ENCODE measurements around the gene STAG3. TPM values are rescaled to one million over a fixed set of nuclear protein-coding genes. Genes with fewer than 3 reads are reported as not detected.

Gene STAG3
- total RNA-seq, 1 experiment from 2014 or later, result 3.1 TPM

DNA sequence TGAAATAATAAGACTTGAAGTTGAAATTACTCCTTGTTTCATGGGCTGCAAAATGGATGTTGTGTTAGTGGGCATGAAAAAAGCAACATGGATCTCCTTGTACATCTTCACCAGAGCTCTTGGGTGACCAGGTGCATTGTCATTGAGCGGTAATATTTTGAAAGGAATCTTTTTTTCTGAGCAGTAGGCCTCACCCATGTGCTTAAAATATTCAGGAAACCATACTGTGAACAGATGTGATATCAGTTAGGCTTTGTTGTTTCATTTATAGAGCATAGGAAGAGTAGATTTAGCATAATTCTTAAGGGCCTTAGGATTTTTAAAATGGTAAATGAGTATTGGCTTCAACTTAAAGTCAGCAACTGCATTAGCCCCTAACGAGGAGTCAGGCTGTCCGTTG lies 15.3 kb downstream of the STAG3 start:
- Histone ChIP-seq H4K20me1 (ENCODE audit: control insufficient read depth, insufficient read depth, insufficient read length) (no peaks in the 10 kb centered on the region), H3K4me2 (ENCODE audit: insufficient read depth, insufficient read length, low read length) (no peak overlapping the region), H4K8ac (replicated peaks; ENCODE audit: insufficient read length, low read depth, low read length) (no peak overlapping the region), H3K79me1 (ENCODE audit: insufficient read depth, low read depth, low read length, poor library complexity, severe bottlenecking) (no peaks in the 10 kb centered on the region), H2BK20ac (ENCODE audit: low read depth, low read length, poor library complexity, severe bottlenecking) (no peak overlapping the region), H3K18ac (ENCODE audit: insufficient read length, low read depth, low read length) (no peak overlapping the region), H3K4ac (ENCODE audit: low read depth, low read length) (no peak overlapping the region), H3K23me2 (ENCODE audit: insufficient read length, low read depth, low read length, poor library complexity, severe bottlenecking) (no peaks in the 10 kb centered on the region), H3K23ac (ENCODE audit: insufficient read length, low read depth, low read length) (no peak overlapping the region), H2BK5ac (ENCODE audit: insufficient read length, low read length) (no peak overlapping the region), H3K9me3 (ENCODE audit: control insufficient read depth, low read depth, low read length) (no peaks in the 10 kb centered on the region), H3K27ac (ENCODE audit: insufficient read length, low read depth, low read length) (no peak overlapping the region), H3T11ph (ENCODE audit: low read length) (no peak overlapping the region), H3K79me2 (ENCODE audit: insufficient read depth, low read length) (no peaks in the 10 kb centered on the region), H3K4me1 (ENCODE audit: insufficient read depth, low read length) (no peaks in the 10 kb centered on the region), H2BK15ac (ENCODE audit: low read depth, low read length) (no peak overlapping the region), H2BK12ac (ENCODE audit: insufficient read length, low read depth, low read length) (no peak overlapping the region), H2AK5ac (ENCODE audit: insufficient read length, low read length) (no peak overlapping the region), H3K56ac (ENCODE audit: insufficient read length, low read depth, low read length) (no peak overlapping the region), H4K91ac (ENCODE audit: insufficient read length, low read depth, low read length) (no peak overlapping the region), H3K14ac (ENCODE audit: insufficient read depth, low read length) (no peak overlapping the region), H3K9ac (ENCODE audit: extremely low read depth, insufficient read length, low read length) (no peak overlapping the region), H3K27me3 (ENCODE audit: insufficient read depth, low read length) (no peaks in the 10 kb centered on the region; the same call in 1 of the 2 replicates), H2AFZ (ENCODE audit: low read length) (no peak overlapping the region), H2BK120ac (ENCODE audit: low read depth, low read length, poor library complexity, severe bottlenecking) (no peak overlapping the region), H4K5ac (ENCODE audit: insufficient read length, low read depth, low read length) (no peak overlapping the region)
- TF ChIP-seq, protein P1, sequence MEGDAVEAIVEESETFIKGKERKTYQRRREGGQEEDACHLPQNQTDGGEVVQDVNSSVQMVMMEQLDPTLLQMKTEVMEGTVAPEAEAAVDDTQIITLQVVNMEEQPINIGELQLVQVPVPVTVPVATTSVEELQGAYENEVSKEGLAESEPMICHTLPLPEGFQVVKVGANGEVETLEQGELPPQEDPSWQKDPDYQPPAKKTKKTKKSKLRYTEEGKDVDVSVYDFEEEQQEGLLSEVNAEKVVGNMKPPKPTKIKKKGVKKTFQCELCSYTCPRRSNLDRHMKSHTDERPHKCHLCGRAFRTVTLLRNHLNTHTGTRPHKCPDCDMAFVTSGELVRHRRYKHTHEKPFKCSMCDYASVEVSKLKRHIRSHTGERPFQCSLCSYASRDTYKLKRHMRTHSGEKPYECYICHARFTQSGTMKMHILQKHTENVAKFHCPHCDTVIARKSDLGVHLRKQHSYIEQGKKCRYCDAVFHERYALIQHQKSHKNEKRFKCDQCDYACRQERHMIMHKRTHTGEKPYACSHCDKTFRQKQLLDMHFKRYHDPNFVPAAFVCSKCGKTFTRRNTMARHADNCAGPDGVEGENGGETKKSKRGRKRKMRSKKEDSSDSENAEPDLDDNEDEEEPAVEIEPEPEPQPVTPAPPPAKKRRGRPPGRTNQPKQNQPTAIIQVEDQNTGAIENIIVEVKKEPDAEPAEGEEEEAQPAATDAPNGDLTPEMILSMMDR (conservative IDR thresholded peaks at IDR 0.05), result no peak
- no peaks in the 10 kb centered on the region for H3K9me3 Mint-ChIP-seq
- peaks cover 3 to 9% of the 10 kb centered on the region in 2 experiments; a peak in 2 of 4 replicates for H3K4me1 Mint-ChIP-seq
- H3K27ac Mint-ChIP-seq, result no peak overlapping the region
- no peaks in the 10 kb centered on the region for H3K36me3 Mint-ChIP-seq (ENCODE audit: insufficient read depth in 1 of 3, low read depth in 3 of 3)
- H3K4me3 Mint-ChIP-seq, result no peak overlapping the region
- no CpG with 5 or more reads among the region's 3 CpGs for WGBS (ENCODE audit: extremely low coverage, insufficient read length, low lambda C conversion rate)
- DNase-seq, result no peak
- H3K27me3 Mint-ChIP-seq (ENCODE audit: low read depth), result peaks cover 19% of the 10 kb centered on the region

Measured in H9 (cell line).